Adipose tissue (tissue), 3 donors: ENCODE data around the gene RPTOR. TPM values are rescaled to one million over a fixed set of nuclear protein-coding genes. Genes with fewer than 3 reads are reported as not detected.

Experiments used
- H3K27ac ChIP-seq: one replicate; pipeline ENCODE4 v1.5.1; 2013; ENCODE audit warnings: low read depth, low read length
- WGBS, 3 donors: extraction: QIAGEN DNeasy Blood & Tissue Kit; methylation state at CpG; one replicate each; pipeline ENCODE4 v1.1.7; 2013; 5-methylcytosine and 5-hydroxymethylcytosine counted together
- polyA plus RNA-seq, 3 donors: library from polyadenylated mRNA; stranded (reverse); fragments of 200-250 nt; gene quantifications; one replicate each; pipeline ENCODE4 v1.2.3, GENCODE V29; 2013
- donor health status: healthy with polysubstance abuse.
- donor health status: Bipolar disorder and iron deficiency.
- donor health status: healthy.

The RPTOR gene
- polyA plus RNA-seq, 3 donors = 5.8 to 13.2 (median 7.5) TPM

- WGBS, 3 donors = 44 to 56% (median 45%) methylated on average over 18 of the region's 18 CpGs
- no peak overlapping the region for H3K27ac ChIP-seq
Observed at GRCh38 chr17:80511222-80512180, 33.1 kb upstream of the RPTOR start.

- H3K27ac ChIP-seq = no peak overlapping the region
- 80 to 85% (median 85%) methylated on average over 15 of the region's 15 CpGs for WGBS, 3 donors
Observed at GRCh38 chr17:80512233-80512632, 32.4 kb upstream of the RPTOR start.

GRCh38 chr17:80513201-80513600 is 31.4 kb upstream of the RPTOR start:
- no peak overlapping the region for H3K27ac ChIP-seq
- 74 to 89% (median 87%) methylated on average over 16 of the region's 16 CpGs for WGBS, 3 donors

GRCh38 chr17:80513892-80514291 is 30.7 kb upstream of the RPTOR start:
- no peak overlapping the region for H3K27ac ChIP-seq
- WGBS, 3 donors = 51 to 58% (median 54%) methylated on average over 10 of the region's 10 CpGs

GRCh38 chr17:80516171-80516932 is 28.3 kb upstream of the RPTOR start:
- H3K27ac ChIP-seq = no peak overlapping the region
- 67 to 78% (median 75%) methylated on average over 17 of the region's 17 CpGs for WGBS, 3 donors

GRCh38 chr17:80517641-80518040 is 27.0 kb upstream of the RPTOR start:
- WGBS, 3 donors = 84 to 91% (median 84%) methylated on average over 3 of the region's 3 CpGs
- H3K27ac ChIP-seq = no peak overlapping the region

GRCh38 chr17:80518392-80518791 is 26.2 kb upstream of the RPTOR start:
- no peak overlapping the region for H3K27ac ChIP-seq
- 25 to 88% (median 73%) methylated on average over 1 of the region's 1 CpG for WGBS, 3 donors

GRCh38 chr17:80519091-80519781 is 25.4 kb upstream of the RPTOR start:
- no peak overlapping the region for H3K27ac ChIP-seq
- WGBS, 3 donors = 26 to 43% (median 29%) methylated on average over 7 of the region's 7 CpGs

- WGBS, 3 donors = 41 to 53% (median 48%) methylated on average over 10 of the region's 10 CpGs
- H3K27ac ChIP-seq = no peak overlapping the region
Observed at GRCh38 chr17:80520810-80521455, 23.7 kb upstream of the RPTOR start.

GRCh38 chr17:80523054-80523744 is 21.4 kb upstream of the RPTOR start:
- H3K27ac ChIP-seq = no peak overlapping the region
- 75 to 84% (median 81%) methylated on average over 12 of the region's 12 CpGs for WGBS, 3 donors

GRCh38 chr17:80523956-80524712 is 20.5 kb upstream of the RPTOR start:
- 49 to 65% (median 56%) methylated on average over 16 of the region's 16 CpGs for WGBS, 3 donors
- H3K27ac ChIP-seq = no peak overlapping the region

- no peak overlapping the region for H3K27ac ChIP-seq
- 36 to 56% (median 45%) methylated on average over 28 of the region's 28 CpGs for WGBS, 3 donors
Observed at GRCh38 chr17:80526116-80526910, 18.3 kb upstream of the RPTOR start.

- WGBS, 3 donors = 78 to 81% (median 78%) methylated on average over 21 of the region's 21 CpGs
- no peak overlapping the region for H3K27ac ChIP-seq
Observed at GRCh38 chr17:80527016-80527645, 17.5 kb upstream of the RPTOR start.

- WGBS, 3 donors = 41 to 55% (median 47%) methylated on average over 8 of the region's 8 CpGs
- H3K27ac ChIP-seq = no peak overlapping the region
Observed at GRCh38 chr17:80528536-80528935, 16.1 kb upstream of the RPTOR start.

- H3K27ac ChIP-seq = no peak overlapping the region
- WGBS, 3 donors = 57 to 65% (median 62%) methylated on average over 23 of the region's 23 CpGs
Observed at GRCh38 chr17:80529104-80529903, 15.3 kb upstream of the RPTOR start.
